Neutrophil (primary cell): Measurements from ENCODE around the gene RTBDN.

Experiments
- H3K27ac ChIP-seq: fragments of 200-600 bp; sonication (generic); 2 replicates; pipeline ENCODE4 v1.5.1; 2016; ENCODE audit warnings: mild to moderate bottlenecking, moderate library complexity
- H3K27me3 ChIP-seq: fragments of 200-600 bp; sonication (generic); 2 replicates; pipeline ENCODE4 v1.6.0; 2016; ENCODE audit warnings: mild to moderate bottlenecking
- H3K36me3 ChIP-seq: fragments of 200-600 bp; sonication (generic); 2 replicates; pipeline ENCODE4 v1.5.1; 2017
- H3K4me1 ChIP-seq, 2 experiments: fragments of 200-600 bp in 1 of 2; sonication (generic) in 1 of 2; 1 replicate in 1 of 2; 2 replicates in 1 of 2; pipeline versions ENCODE4 v1.5.1 to v1.6.1; 2013 to 2016; ENCODE audit warnings: low read depth in 1 of 2, low read length in 1 of 2, mild to moderate bottlenecking in 1 of 2, moderate library complexity in 1 of 2; ENCODE audit not compliant: control insufficient read depth in 1 of 2, insufficient read depth in 1 of 2
- H3K4me3 ChIP-seq, 2 experiments: fragments of 200-600 bp in 1 of 2; sonication (generic) in 1 of 2; 1 replicate in 1 of 2; 2 replicates in 1 of 2; pipeline ENCODE4 v1.5.1; 2013 to 2016; ENCODE audit warnings: low read depth in 1 of 2, low read length in 1 of 2, mild to moderate bottlenecking in 1 of 2, moderate library complexity in 1 of 2
- H3K9me3 ChIP-seq: fragments of 200-600 bp; sonication (generic); 2 replicates; pipeline ENCODE4 v1.5.1; 2016
- CTCF ChIP-seq: fragments of 200-600 bp; sonication (generic); IDR thresholded peaks from 2 replicates; pipeline ENCODE4 v1.5.1; 2016; ENCODE audit warnings: antibody characterized with exemption

Gene RTBDN

GRCh38 chr19:12838886-12839756, 4.7 kb upstream of the RTBDN start:
- H3K36me3 ChIP-seq = no peaks in the 10 kb centered on the region
- H3K27me3 ChIP-seq = peaks cover 100% of the 10 kb centered on the region
- peaks cover 6 to 14% of the 10 kb centered on the region in 2 experiments for H3K4me1 ChIP-seq
- no peak overlapping the region for H3K27ac ChIP-seq
- no peak for TF ChIP-seq CTCF
- H3K4me3 ChIP-seq = no peak overlapping the region
- H3K9me3 ChIP-seq = no peaks in the 10 kb centered on the region

DNA sequence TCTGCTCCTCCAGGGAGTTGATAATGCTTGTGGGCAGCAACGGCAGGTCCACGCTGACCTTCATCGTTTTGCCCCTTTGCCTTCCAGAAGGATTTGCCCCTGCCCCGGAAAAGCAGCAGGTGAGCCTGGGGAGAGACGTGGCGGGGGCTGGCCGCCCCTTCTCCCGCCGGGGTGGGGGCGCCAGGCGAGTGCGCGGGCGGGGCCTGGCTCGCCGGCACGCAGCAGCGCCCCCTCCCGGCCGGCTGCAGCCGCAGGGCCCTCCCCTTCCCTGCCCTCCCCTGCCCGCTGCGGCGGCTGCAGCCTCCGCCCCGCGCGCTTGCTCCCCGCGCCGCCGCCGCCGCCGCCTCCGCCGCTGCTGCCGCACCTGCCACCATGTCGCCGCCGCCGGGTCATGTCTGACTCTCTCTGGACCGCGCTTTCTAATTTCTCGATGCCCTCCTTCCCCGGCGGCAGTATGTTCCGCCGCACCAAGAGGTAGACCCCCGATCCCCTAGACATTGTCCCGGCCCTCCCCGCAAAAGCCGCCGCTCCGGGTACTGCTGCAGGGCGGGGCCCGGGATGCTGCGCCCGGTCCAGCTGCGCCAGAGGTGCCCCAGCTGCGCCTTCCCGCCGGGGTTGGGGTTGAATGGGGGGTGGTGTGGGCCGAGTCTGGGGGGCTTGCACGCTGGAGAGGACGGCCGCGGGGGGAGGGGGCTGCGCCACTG, 4.0 kb upstream of the RTBDN start, which contains the start of gene MAST1:
MAST1 (plus strand) TSS at position 334 of the 704 bp plus-strand sequence; CDS start at position 392, 58 bp downstream.
- Histone ChIP-seq H3K27ac (no peak within 1 kb of the TSS), H3K36me3 (no peaks in the 10 kb centered on the region), H3K9me3 (no peaks in the 10 kb centered on the region), H3K4me1 (peaks cover 6 to 18% of the 10 kb centered on the region in 2 experiments), H3K4me3 (no peak within 1 kb of the TSS), H3K27me3 (peaks cover 100% of the 10 kb centered on the region)
- TF ChIP-seq CTCF = peak; percentile 31

DNA sequence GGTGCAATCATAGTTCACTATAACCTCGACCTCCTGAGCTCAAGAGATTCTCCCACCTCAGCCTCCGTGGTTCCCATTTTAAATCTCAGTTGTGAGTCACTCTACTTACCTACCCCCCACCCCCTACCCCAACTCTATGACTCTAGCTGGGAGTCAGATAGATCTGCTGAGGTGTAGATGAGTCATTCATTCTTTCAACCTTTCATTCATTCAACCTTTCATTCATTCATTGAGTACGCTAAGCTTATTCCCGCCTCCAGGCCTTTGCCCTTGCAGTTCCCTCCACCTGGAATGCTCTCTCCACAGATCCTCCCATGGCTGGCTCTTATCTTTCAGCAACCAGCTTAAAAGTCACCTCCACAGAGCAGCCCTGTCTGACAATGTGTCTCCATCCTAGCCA, 2.8 kb upstream of the RTBDN start:
- Histone ChIP-seq H3K27ac (no peak overlapping the region), H3K4me1 (peaks cover 6 to 18% of the 10 kb centered on the region in 2 experiments), H3K36me3 (no peaks in the 10 kb centered on the region), H3K4me3 (no peak overlapping the region), H3K9me3 (no peaks in the 10 kb centered on the region), H3K27me3 (peaks cover 100% of the 10 kb centered on the region)
- TF ChIP-seq CTCF = no peak

GRCh38 chr19:12836529-12836863, 2.1 kb upstream of the RTBDN start:
- no peaks in the 10 kb centered on the region for H3K36me3 ChIP-seq
- H3K4me1 ChIP-seq = peaks cover 6 to 18% of the 10 kb centered on the region in 2 experiments
- no peak overlapping the region for H3K27ac ChIP-seq
- H3K27me3 ChIP-seq = peaks cover 100% of the 10 kb centered on the region
- H3K4me3 ChIP-seq = no peak overlapping the region
- no peaks in the 10 kb centered on the region for H3K9me3 ChIP-seq
- TF ChIP-seq CTCF = no peak

DNA sequence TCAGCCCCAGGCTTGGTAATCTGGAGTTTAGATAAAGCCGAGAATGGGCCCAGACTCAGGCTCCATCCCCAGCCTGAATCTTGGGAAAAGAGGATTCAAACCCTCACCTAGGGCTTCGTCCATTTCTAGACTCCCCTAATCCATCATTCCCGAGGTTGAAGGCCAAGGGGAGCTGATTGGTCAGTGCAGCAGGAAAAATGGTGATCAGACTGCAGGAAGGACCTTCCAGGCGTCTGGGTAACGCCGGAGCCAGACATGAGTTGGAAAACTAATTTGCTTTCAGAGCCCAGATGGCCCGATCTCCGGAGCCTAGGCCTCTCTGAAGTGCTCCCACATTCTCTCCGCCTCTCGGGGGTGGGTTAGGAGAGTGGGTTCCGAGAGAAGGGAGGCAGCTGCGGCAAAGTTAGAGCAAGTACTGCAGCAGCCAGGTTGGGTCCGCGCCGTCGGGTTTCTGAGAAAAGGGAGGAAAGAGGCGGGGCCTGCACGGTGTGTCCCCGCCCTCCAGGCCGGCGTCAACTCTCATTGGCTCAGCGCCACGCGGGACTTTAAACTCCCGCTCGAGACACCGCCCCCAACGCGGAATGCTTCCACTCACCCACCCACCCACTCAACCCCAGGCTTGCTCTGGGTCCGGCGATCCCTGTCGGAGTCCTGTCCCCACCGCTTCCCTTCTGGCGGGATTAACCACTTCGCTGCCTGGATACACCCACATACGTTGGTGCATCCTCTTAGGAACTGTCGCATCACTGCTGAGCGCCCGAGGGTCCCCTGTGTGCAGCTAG, 788 bp upstream of the RTBDN start:
- Histone ChIP-seq H3K27ac (no peak overlapping the region), H3K4me3 (no peak overlapping the region), H3K4me1 (peaks cover 0 to 10% of the 10 kb centered on the region in 2 experiments), H3K36me3 (no peaks in the 10 kb centered on the region), H3K9me3 (no peaks in the 10 kb centered on the region), H3K27me3 (peaks cover 100% of the 10 kb centered on the region)
- no peak for TF ChIP-seq CTCF
